SK-N-SH treated with all-trans-retinoic acid at 6 μM for 48 hours (cell line): Measurements from ENCODE around the gene DCST2.

ENCODE experiments used
- ATAC-seq: fragments of 200-7000 bp; cut with Tn5 transposase; 3 replicates; pipeline ENCODE4 v1.9.1; 2020; ENCODE audit warnings: mild to moderate bottlenecking, moderate library complexity
- ARNTL ChIP-seq: fragments of 450-650 bp; formaldehyde crosslinking; IDR thresholded peaks from 2 replicates; pipeline ENCODE4 v1.5.0; 2020; ENCODE audit warnings: low read depth, mild to moderate bottlenecking, moderate library complexity, borderline replicate concordance
- CSDC2 ChIP-seq: fragments of 250-450 bp; sonication (Bioruptor Pico); IDR thresholded peaks from 2 replicates; pipeline ENCODE4 v1.5.0; 2020; ENCODE audit warnings: mild to moderate bottlenecking, moderate library complexity
- ESRRG ChIP-seq: fragments of 250-450 bp; sonication (Bioruptor Pico); IDR thresholded peaks from 2 replicates; pipeline ENCODE4 v1.6.1; 2021; ENCODE audit warnings: mild to moderate bottlenecking
- GLIS3 ChIP-seq: fragments of 250-450 bp; sonication (Bioruptor Pico); IDR thresholded peaks from 2 replicates; pipeline ENCODE4 v1.5.0; 2020; ENCODE audit warnings: mild to moderate bottlenecking, moderate library complexity
- ISL1 ChIP-seq: fragments of 250-450 bp; sonication (Bioruptor Pico); IDR thresholded peaks from 2 replicates; pipeline ENCODE4 v2.1.2; 2022; ENCODE audit warnings: mild to moderate bottlenecking, moderate library complexity
- OSR1 ChIP-seq: fragments of 250-450 bp; sonication (Bioruptor Pico); IDR thresholded peaks from 2 replicates; pipeline ENCODE4 v1.8.0; 2022; ENCODE audit warnings: moderate library complexity, mild to moderate bottlenecking, inconsistent platforms
- RARB ChIP-seq: fragments of 250-450 bp; sonication (Bioruptor Pico); IDR thresholded peaks from 2 replicates; pipeline ENCODE4 v1.8.0; 2021; ENCODE audit warnings: mild to moderate bottlenecking, moderate library complexity
- SNAI2 ChIP-seq: fragments of 250-450 bp; sonication (Bioruptor Pico); IDR thresholded peaks from 2 replicates; pipeline ENCODE4 v1.5.0; 2020; ENCODE audit warnings: mild to moderate bottlenecking, moderate library complexity
- TOX ChIP-seq: fragments of 250-450 bp; sonication (Bioruptor Pico); IDR thresholded peaks from 2 replicates; pipeline ENCODE4 v1.8.0; 2021; ENCODE audit warnings: mild to moderate bottlenecking, moderate library complexity, borderline replicate concordance
- ZC3H10 ChIP-seq: fragments of 250-450 bp; sonication (Bioruptor Pico); IDR thresholded peaks from 2 replicates; pipeline ENCODE4 v1.5.1; 2021; ENCODE audit warnings: mild to moderate bottlenecking, moderate library complexity
- ZFP3 ChIP-seq: fragments of 250-450 bp; sonication (Bioruptor Pico); IDR thresholded peaks from 2 replicates; pipeline ENCODE4 v1.5.0; 2020; ENCODE audit warnings: mild to moderate bottlenecking, moderate library complexity
- ZFP30 ChIP-seq: fragments of 450-650 bp; formaldehyde crosslinking; IDR thresholded peaks from 2 replicates; pipeline ENCODE4 v1.5.0; 2022; ENCODE audit warnings: mild to moderate bottlenecking, moderate library complexity
- ZNF565 ChIP-seq: fragments of 450-650 bp; formaldehyde crosslinking; conservative IDR thresholded peaks from 2 replicates; pipeline ENCODE4 v1.5.0; 2020; ENCODE audit warnings: low read depth, mild to moderate bottlenecking, moderate library complexity
- ZNF70 ChIP-seq: fragments of 450-650 bp; formaldehyde crosslinking; IDR thresholded peaks from 2 replicates; pipeline ENCODE4 v1.5.0; 2020; ENCODE audit warnings: mild to moderate bottlenecking, moderate library complexity
- ZNF8 ChIP-seq: fragments of 450-650 bp; formaldehyde crosslinking; IDR thresholded peaks from 2 replicates; pipeline ENCODE4 v1.5.0; 2020; ENCODE audit warnings: mild to moderate bottlenecking, moderate library complexity
- TF ChIP-seq, protein P1 (sequence below): fragments of 250-450 bp; sonication (Bioruptor Pico); IDR thresholded peaks from 2 replicates; pipeline ENCODE4 v1.8.0; 2021; ENCODE audit warnings: low read depth, mild to moderate bottlenecking, moderate library complexity, borderline replicate concordance
- TF ChIP-seq, protein P2 (sequence below): fragments of 250-450 bp; sonication (Bioruptor Pico); IDR thresholded peaks from 2 replicates; pipeline ENCODE4 v1.5.0; 2020; ENCODE audit warnings: mild to moderate bottlenecking, moderate library complexity
- TF ChIP-seq, protein P3 (sequence below): fragments of 250-450 bp; sonication (Bioruptor Pico); IDR thresholded peaks from 2 replicates; pipeline ENCODE4 v1.8.0; 2020; ENCODE audit warnings: mild to moderate bottlenecking, moderate library complexity, borderline replicate concordance
- TF ChIP-seq, protein P4 (sequence below): fragments of 250-450 bp; sonication (Bioruptor Pico); IDR thresholded peaks from 2 replicates; pipeline ENCODE4 v1.5.1; 2021; ENCODE audit warnings: mild to moderate bottlenecking, moderate library complexity
- TF ChIP-seq, protein P5 (sequence below): fragments of 250-450 bp; sonication (Bioruptor Pico); IDR thresholded peaks from 2 replicates; pipeline ENCODE4 v1.5.1; 2020; ENCODE audit warnings: low read depth, mild to moderate bottlenecking, moderate library complexity

The DCST2 gene

DNA sequence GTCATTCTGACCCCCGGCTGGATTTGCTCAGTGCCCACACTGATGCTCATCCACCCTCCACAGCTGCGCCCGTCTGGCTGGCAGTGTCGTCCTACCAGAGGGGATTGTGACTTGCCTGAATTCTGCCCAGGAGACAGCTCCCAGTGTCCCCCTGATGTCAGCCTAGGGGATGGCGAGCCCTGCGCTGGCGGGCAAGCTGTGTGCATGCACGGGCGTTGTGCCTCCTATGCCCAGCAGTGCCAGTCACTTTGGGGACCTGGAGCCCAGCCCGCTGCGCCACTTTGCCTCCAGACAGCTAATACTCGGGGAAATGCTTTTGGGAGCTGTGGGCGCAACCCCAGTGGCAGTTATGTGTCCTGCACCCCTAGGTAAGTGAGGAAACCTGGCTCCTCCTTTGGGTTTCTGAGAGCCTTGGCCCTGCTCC, 24.2 kb upstream of the DCST2 start:
- no peak for ATAC-seq
- TF ChIP-seq, protein P1, sequence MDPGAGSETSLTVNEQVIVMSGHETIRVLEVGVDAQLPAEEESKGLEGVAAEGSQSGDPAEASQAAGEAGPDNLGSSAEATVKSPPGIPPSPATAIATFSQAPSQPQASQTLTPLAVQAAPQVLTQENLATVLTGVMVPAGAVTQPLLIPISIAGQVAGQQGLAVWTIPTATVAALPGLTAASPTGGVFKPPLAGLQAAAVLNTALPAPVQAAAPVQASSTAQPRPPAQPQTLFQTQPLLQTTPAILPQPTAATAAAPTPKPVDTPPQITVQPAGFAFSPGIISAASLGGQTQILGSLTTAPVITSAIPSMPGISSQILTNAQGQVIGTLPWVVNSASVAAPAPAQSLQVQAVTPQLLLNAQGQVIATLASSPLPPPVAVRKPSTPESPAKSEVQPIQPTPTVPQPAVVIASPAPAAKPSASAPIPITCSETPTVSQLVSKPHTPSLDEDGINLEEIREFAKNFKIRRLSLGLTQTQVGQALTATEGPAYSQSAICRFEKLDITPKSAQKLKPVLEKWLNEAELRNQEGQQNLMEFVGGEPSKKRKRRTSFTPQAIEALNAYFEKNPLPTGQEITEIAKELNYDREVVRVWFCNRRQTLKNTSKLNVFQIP (CRISPR knock-in tag), result no peak
- TF ChIP-seq GLIS3 (CRISPR knock-in tag) (no peak), ZFP3 (CRISPR knock-in tag) (no peak), ESRRG (CRISPR knock-in tag) (no peak), ISL1 (no peak), ZNF565 (CRISPR knock-in tag) (no peak)
- TF ChIP-seq, protein P2, sequence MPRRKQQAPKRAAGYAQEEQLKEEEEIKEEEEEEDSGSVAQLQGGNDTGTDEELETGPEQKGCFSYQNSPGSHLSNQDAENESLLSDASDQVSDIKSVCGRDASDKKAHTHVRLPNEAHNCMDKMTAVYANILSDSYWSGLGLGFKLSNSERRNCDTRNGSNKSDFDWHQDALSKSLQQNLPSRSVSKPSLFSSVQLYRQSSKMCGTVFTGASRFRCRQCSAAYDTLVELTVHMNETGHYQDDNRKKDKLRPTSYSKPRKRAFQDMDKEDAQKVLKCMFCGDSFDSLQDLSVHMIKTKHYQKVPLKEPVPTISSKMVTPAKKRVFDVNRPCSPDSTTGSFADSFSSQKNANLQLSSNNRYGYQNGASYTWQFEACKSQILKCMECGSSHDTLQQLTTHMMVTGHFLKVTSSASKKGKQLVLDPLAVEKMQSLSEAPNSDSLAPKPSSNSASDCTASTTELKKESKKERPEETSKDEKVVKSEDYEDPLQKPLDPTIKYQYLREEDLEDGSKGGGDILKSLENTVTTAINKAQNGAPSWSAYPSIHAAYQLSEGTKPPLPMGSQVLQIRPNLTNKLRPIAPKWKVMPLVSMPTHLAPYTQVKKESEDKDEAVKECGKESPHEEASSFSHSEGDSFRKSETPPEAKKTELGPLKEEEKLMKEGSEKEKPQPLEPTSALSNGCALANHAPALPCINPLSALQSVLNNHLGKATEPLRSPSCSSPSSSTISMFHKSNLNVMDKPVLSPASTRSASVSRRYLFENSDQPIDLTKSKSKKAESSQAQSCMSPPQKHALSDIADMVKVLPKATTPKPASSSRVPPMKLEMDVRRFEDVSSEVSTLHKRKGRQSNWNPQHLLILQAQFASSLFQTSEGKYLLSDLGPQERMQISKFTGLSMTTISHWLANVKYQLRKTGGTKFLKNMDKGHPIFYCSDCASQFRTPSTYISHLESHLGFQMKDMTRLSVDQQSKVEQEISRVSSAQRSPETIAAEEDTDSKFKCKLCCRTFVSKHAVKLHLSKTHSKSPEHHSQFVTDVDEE (CRISPR knock-in tag), result no peak
- TF ChIP-seq, protein P3, sequence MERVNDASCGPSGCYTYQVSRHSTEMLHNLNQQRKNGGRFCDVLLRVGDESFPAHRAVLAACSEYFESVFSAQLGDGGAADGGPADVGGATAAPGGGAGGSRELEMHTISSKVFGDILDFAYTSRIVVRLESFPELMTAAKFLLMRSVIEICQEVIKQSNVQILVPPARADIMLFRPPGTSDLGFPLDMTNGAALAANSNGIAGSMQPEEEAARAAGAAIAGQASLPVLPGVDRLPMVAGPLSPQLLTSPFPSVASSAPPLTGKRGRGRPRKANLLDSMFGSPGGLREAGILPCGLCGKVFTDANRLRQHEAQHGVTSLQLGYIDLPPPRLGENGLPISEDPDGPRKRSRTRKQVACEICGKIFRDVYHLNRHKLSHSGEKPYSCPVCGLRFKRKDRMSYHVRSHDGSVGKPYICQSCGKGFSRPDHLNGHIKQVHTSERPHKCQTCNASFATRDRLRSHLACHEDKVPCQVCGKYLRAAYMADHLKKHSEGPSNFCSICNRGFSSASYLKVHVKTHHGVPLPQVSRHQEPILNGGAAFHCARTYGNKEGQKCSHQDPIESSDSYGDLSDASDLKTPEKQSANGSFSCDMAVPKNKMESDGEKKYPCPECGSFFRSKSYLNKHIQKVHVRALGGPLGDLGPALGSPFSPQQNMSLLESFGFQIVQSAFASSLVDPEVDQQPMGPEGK (CRISPR knock-in tag), result no peak
- TF ChIP-seq, protein P4, sequence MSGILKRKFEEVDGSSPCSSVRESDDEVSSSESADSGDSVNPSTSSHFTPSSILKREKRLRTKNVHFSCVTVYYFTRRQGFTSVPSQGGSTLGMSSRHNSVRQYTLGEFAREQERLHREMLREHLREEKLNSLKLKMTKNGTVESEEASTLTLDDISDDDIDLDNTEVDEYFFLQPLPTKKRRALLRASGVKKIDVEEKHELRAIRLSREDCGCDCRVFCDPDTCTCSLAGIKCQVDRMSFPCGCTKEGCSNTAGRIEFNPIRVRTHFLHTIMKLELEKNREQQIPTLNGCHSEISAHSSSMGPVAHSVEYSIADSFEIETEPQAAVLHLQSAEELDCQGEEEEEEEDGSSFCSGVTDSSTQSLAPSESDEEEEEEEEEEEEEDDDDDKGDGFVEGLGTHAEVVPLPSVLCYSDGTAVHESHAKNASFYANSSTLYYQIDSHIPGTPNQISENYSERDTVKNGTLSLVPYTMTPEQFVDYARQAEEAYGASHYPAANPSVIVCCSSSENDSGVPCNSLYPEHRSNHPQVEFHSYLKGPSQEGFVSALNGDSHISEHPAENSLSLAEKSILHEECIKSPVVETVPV (CRISPR knock-in tag), result no peak
- TF ChIP-seq, all 23 proteins: peak for 0

DNA sequence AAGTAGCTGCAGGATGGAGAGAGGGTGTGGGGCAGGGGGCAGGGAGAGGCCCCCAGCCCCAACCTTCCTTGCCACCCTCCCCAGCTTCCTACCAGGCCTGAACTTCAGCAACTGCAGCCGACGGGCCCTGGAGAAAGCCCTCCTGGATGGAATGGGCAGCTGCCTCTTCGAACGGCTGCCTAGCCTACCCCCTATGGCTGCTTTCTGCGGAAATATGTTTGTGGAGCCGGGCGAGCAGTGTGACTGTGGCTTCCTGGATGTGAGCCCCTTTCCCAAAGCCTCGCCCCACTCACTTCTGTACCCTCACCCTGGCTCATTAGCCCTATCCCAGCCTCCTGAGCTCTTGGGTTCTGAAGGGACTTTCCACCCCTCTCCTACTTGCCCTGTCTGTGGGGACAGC, 23.5 kb upstream of the DCST2 start:
- ATAC-seq, result no peak
- TF ChIP-seq ZC3H10 (CRISPR knock-in tag), result no peak
- TF ChIP-seq SNAI2 (CRISPR knock-in tag), result no peak
- TF ChIP-seq ZNF70, result no peak
- TF ChIP-seq ZNF8 (CRISPR knock-in tag), result no peak
- TF ChIP-seq, protein P1 (CRISPR knock-in tag), result no peak
- TF ChIP-seq OSR1 (CRISPR knock-in tag), result no peak
- no peak for TF ChIP-seq ARNTL (CRISPR knock-in tag)
- no peak for TF ChIP-seq RARB (CRISPR knock-in tag)

DNA sequence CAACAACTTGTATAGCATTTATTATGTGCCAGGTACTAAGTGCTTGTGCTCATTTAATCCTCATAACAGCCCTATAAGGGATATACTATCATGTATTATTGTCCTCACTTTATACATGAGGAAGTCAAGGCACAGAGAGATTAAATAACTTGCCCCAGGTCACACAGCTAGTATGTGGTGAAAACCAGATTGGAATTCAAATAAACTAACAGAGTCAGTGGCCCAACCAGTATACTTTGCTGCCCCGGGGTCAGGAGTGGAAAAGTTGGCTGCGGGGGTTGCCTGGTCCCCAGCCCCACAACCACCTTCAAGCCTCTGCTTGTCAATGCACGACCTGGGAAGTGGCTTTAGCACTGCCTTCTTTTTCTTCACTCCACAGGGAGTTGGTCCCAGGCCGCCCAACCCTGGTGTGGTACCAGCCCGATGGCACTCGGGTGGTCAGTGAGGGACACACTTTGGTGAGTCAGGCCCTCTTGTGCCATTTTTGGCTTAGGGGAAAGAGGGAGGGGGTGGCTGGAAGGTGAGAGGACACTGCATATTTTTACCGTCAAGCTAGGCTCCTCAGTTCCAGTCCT, 20.0 kb upstream of the DCST2 start:
- TF ChIP-seq RARB (CRISPR knock-in tag) (no peak), TOX (CRISPR knock-in tag) (no peak), ISL1 (no peak), ZFP3 (CRISPR knock-in tag) (no peak), ZC3H10 (CRISPR knock-in tag) (no peak), CSDC2 (no peak), OSR1 (CRISPR knock-in tag) (no peak), ZFP30 (CRISPR knock-in tag) (no peak), ESRRG (CRISPR knock-in tag) (no peak), GLIS3 (CRISPR knock-in tag) (no peak)
- TF ChIP-seq, protein P1 (CRISPR knock-in tag), result no peak
- TF ChIP-seq, protein P5, sequence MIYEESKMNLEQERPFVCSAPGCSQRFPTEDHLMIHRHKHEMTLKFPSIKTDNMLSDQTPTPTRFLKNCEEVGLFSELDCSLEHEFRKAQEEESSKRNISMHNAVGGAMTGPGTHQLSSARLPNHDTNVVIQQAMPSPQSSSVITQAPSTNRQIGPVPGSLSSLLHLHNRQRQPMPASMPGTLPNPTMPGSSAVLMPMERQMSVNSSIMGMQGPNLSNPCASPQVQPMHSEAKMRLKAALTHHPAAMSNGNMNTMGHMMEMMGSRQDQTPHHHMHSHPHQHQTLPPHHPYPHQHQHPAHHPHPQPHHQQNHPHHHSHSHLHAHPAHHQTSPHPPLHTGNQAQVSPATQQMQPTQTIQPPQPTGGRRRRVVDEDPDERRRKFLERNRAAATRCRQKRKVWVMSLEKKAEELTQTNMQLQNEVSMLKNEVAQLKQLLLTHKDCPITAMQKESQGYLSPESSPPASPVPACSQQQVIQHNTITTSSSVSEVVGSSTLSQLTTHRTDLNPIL (CRISPR knock-in tag), result no peak
- no peak for ATAC-seq
